NOMO-1 (cell line): Measurements from ENCODE around the gene ST3GAL3.

Source experiments
- DNase-seq, 2 experiments: peaks; one replicate each; lab custom pipeline; 2025; ENCODE audit not compliant: unreplicated experiment in 2 of 2; lab: John Stamatoyannopoulos, UW

ST3GAL3 gene

GRCh38 chr1:43707190-43708001, at the start of gene ST3GAL3:
ST3GAL3 (plus strand) TSS chr1:43707536; CDS start chr1:43736263, 28,727 bp downstream.
- peak; percentile 90 to 95 for DNase-seq

- no peak for DNase-seq
Measured at GRCh38 chr1:43659212-43660166, 47.8 kb upstream of the ST3GAL3 start.

GRCh38 chr1:43660355-43660754, 47.0 kb upstream of the ST3GAL3 start:
- DNase-seq = no peak

GRCh38 chr1:43664369-43664768, 43.0 kb upstream of the ST3GAL3 start:
- no peak for DNase-seq

GRCh38 chr1:43666608-43667007, 40.7 kb upstream of the ST3GAL3 start:
- DNase-seq = no peak

- no peak for DNase-seq
Measured at GRCh38 chr1:43668956-43669355, 38.4 kb upstream of the ST3GAL3 start.

- DNase-seq = no peak
Measured at GRCh38 chr1:43669878-43670277, 37.5 kb upstream of the ST3GAL3 start.

- DNase-seq = no peak
Measured at GRCh38 chr1:43671193-43671592, 36.1 kb upstream of the ST3GAL3 start.

GRCh38 chr1:43671626-43672330, 35.6 kb upstream of the ST3GAL3 start:
- DNase-seq = no peak

GRCh38 chr1:43673261-43673660, 34.1 kb upstream of the ST3GAL3 start:
- DNase-seq = no peak

GRCh38 chr1:43678940-43679339, 28.4 kb upstream of the ST3GAL3 start:
- DNase-seq = no peak

GRCh38 chr1:43683560-43683959, 23.8 kb upstream of the ST3GAL3 start:
- DNase-seq = no peak

- no peak for DNase-seq
Measured at GRCh38 chr1:43686801-43687200, 20.5 kb upstream of the ST3GAL3 start.

GRCh38 chr1:43687301-43688108, 19.8 kb upstream of the ST3GAL3 start:
- DNase-seq = no peak

GRCh38 chr1:43688109-43688387, 19.3 kb upstream of the ST3GAL3 start:
- DNase-seq = no peak

GRCh38 chr1:43688594-43689000, 18.7 kb upstream of the ST3GAL3 start:
- no peak for DNase-seq

GRCh38 chr1:43689289-43689688, 18.0 kb upstream of the ST3GAL3 start:
- no peak for DNase-seq

GRCh38 chr1:43691871-43692815, 15.2 kb upstream of the ST3GAL3 start:
- no peak for DNase-seq

- no peak for DNase-seq
Measured at GRCh38 chr1:43693371-43693770, 14.0 kb upstream of the ST3GAL3 start.
